NCI-H2227 (cell line): ENCODE measurements around the gene SDK1.
A peak's percentile ranks its signal among the peaks of the same experiment; 100 is the strongest.

Source experiments
- DNase-seq: peaks from one replicate; lab custom pipeline; 2025; ENCODE audit not compliant: unreplicated experiment; lab: John Stamatoyannopoulos, UW

Gene SDK1

DNA sequence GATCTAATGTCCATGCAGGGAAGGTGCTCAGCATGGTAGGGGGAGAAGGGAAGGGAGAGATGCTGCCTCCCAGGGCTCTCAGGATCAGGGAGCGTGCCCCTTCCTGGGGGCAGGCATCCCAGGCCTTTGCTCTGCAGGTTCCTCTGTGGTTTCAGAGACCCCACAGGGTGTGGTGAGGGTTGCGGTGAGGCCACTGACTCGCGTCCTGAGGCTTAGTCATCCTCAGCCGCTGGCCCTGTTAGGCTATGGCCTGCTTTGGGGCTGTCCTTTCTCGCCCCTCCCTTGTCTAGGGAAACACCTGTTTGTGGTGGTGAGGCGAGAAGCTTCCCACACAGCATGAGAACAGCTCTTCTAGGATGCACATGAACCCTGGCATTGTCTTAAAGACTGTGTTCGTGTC, 822.8 kb downstream of the SDK1 start:
- no peak for DNase-seq

DNA sequence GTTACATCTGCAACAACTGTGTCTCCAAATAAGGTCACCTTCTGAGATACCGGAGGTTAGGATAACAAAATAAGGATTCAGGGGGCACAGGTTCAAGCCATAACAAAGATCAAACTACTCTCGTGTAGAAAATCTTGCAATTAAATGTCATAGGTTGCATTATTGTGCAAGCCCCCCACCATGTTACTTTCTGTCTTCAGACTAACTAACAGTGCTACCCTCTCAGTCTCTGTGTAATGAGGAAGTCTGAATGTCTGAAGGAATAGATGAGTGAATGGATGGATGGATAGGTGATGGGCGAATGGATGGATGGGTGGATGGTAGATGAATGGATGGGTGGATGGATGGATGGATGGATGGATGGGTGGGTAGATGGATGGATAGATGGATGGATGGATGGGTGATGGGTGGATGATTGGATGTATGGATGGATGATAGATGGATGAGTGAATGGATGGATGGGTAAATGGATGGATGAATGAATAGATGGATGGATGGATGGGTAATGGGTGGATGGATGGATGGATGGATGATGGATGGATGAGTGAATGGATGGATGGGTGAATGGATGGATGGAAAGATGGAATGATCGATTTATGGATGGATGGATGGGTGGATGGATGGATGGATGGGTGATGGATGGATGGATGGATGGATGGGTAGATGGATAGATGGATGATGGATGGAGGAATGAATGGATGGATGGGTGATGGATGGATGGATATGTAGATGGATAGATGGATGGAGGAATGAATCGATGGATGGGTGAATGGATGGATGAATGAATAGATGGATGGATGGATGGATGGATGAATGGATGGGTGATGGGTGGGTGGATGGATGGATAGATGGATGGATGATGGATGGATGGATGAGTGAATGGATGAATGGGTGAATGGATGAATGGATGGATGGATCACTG, 823.8 kb downstream of the SDK1 start:
- DNase-seq: no peak

DNA sequence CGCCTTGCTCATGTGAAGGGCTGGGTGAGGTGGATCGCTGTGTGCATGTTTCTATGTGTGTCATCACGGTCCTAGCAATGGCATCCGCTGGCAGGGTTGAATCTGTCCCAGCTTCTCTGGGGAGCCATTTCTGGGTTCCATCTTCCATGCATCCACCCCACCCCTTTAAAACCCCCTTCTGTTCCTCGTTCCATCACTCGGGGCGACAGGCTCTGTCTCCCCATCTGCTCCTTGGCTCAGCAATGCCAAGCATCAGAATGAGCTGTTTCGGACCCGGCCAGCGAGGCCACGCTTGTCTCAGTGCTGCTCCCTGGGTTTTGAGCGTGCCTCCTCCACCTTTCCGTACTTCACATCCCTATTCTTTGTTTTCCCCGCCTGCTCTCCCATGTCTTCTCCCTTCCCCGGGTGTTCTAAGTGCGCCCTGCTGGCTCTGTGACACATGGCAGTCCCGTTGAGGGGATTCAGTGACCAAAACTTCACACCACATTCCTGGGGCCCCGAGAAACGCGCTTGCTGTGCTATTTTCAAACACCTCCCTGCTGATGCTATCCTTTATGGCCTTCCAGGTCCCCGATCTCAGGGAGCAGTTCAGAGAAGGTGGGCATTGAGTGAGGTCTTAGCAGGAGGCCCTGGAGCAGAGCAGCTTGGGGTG, 827.0 kb downstream of the SDK1 start:
- DNase-seq: no peak

DNA sequence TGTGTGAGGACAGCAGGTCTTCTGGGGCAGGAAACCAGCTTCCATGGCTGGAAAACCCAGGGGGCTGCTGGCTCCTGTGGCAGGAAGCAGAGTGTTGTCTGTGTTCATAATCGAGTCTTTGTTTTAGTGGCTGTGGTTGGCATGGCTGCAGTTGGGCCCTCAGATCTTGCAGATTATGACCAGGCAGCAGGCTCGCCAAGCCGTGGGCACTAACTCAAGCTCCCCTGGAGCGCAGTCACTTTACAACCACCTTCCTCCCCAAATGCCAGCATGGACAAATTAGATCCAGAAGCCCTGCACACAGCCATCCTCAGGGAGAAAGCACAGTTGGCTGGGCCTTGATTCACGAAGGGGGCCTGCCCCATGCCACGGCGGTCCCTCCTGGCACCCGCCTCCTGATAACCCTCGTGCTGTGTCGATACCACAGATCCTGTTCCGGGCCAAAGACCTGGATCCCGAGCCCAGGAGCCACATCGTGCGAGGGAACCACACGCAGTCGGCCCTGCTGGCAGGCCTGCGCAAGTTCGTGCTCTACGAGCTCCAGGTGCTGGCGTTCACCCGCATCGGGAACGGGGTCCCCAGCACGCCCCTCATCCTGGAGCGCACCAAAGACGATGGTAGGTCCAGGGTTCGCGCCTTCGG, 828.5 kb downstream of the SDK1 start:
- no peak for DNase-seq

DNA sequence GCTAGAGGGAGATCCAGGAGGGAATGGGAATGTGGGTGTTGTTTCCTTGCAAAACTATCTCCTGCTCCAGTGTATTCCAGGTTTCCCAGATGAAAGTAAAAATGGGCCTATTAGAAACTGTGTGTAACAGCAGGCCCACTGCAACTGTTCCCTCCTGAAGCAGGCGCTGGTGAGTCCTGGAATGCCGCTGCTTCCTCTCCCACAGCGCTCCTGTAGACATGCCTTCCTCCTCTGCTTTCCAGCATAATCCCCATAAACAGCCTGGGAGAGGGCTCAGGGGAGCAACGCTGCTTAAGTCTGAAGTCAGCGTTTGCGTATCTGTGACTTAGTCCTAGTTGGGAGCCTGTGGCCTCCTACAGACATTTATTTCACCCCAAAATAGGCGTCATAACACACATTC, 830.0 kb downstream of the SDK1 start:
- DNase-seq: no peak

DNA sequence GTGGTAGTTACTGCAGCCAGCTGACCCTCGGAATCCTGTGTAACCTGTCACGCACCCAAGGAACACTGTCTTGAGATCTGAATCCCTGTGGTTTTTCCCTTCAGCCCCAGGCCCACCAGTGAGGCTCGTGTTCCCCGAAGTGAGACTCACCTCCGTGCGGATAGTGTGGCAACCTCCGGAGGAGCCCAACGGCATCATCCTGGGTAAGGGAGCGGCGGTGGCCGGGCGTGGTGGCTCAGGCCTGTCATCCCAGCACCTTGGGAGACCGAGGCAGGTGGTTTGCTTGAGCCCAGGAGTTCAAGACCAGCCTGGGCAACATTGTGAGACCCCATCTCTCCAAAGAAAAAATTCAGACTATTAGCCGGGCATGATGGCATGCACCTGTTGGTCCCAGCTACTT, 831.2 kb downstream of the SDK1 start:
- DNase-seq: no peak

DNA sequence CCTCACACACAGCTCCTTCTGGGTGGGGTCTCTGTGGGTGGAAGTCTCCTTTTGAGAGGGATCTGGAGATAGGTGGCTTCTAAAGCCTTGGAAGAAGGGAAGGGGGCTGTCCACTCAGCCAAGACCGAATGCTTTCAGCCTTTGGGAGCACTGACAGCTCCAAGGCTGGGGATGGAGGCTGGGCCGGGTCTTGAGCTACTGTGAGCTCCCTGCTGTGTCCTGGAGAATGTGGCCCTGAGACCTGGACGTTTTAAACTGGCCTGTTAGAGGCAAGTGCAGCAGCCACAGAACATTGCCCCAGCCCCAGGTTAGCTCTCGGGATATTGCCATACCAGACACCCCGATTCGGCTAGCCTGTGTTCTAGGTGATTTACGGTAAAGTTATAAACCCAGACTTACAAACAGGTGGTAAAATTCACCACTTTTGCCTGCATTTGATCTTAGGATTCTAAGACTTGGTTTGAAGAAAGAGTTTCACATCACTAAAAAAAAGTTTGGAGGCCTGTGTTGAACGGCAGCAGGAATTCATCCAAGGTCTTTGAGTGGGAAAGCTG, 832.5 kb downstream of the SDK1 start:
- no peak for DNase-seq

DNA sequence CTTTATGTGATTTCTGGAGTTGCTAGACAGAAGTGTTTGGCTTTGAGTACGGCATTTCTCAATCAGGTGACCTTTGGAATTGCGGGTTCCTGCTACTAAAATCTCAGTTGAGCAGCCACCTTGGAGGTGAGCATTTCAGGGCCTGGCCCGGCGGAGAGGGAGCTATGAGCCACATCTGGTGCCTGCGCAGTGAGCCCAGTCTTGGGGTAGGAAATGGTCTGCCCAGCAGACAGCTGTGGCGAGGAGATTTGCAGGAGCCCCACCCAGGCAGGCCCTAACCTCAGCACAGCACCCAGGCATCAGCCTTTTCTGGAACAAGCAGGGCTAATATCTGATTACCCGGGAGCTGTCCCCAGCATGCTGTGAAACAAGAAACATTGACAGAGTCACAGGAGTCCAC, 833.2 kb downstream of the SDK1 start:
- no peak for DNase-seq

DNA sequence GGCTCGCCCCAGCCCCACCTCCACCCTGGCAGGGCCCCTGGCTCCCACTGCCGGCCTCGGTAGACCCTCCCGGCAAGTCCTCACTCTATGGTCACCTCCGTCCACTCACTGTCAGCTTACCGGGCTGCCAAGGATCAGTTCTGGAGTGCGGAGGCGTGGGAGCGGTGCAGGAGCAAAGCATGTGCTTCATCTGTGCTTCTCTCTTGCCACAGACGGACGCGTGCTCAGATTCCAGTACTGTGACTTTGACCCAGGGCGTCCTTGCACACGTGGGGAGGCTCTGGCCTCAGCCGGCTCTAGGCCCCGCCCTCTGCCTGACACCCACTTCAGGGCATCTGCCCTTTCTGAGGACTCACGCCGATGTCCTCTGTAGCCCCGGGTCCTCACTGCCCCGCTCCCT, 833.6 kb downstream of the SDK1 start:
- no peak for DNase-seq

DNA sequence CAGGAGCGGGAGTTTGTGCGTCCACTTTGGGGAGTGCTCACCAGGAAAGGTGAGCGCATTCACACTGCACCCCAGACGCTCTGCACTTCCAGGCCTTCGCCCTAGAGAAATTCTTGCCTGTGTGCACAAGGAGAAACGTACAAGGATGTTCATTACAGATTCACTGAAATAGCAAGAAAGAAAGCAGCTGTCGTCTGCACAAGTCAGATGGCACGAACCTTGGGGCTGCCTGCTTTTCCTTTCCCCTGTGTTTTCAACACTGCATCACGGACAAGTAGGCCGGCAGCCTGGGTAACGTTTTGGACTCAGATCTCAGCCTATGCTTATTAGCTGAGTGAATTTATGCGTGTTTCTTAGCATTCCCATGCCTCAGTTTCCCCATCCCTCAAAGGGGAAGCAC, 834.2 kb downstream of the SDK1 start:
- no peak for DNase-seq

DNA sequence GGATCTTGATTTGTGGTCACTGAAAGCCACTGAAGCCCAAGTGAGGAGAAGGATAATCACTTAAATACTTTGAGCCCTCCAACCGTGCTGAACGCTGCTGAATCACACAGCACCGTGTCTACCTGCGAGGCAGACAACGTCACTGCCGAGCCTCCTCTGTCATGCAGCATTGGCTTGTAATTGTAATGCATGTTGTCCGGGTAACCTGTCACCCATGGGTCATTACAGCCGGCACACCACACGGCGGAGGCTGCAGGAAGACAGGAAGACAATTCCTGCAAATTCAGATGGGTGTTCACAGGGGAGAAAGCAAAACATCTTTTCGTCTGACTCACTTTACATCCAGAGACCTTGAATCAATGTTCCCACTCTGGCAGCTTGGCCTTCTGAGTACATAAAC, 835.0 kb downstream of the SDK1 start:
- DNase-seq: no peak

DNA sequence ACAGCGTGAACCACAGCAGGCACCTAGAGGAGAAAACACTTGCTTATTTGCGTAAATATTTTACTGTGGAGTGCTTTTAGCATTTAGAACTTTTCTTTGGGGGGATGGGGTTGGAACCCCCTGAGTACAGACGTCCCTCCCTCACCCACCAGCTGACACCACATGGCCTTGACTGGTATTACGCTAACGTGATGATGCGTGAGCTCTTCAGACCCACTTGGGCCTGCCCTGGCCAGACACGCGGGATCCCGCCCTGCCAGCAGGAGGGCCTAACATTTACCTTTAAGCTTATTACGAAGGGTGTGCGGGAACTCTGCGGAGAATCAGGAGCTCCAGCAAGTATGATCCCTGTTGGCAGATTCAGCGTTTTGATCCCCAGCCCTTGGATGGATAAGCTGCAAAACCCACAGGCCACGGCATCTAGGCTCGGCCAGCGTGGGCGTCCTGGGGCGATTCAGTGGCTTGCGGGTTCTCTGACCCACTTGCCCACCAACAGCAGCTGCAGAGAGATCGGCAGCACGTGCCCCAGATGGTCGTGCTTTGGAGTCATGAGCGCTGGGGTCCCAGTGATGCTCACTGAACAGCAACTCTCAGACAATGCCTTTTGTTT, 835.6 kb downstream of the SDK1 start:
- peak; percentile 10 for DNase-seq

DNA sequence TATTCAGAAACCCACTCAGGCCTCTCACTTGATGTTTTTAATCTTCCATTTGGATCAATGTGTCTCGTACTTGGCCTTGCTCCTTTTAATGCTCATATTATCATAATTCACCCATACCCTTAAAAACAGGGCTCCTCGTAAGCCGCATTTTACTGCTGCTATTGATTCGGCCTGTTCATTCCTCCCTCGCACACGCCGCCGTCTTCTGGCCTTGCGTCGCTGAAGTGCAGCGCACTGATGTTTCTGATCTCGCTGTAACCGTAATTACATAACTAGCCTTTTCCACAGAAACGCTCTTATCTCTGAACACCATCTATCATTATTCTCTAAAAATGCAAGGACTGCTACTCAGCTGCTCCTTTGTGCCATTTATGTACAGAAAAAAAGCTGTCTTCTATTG, 836.5 kb downstream of the SDK1 start:
- DNase-seq: peak; percentile 61

DNA sequence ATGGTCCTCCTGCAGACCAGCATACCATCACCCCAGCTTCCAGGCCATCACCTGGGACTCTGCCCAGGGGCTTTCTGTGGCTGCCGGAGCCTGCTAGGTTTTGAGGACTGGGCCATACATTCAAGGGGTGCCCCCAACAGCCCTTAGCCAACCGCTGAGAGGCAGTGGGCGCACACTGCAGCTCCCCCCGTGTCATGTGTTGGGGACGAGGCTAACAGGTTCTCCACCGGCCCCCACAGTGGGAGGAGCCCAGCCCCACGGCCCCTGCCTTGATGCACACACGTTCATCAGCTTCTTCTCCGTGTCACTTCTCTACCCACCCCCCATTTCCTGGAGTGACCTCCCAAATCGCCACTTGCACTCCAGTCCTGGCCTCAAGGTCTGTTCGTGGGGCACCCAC, 837.8 kb downstream of the SDK1 start:
- DNase-seq: no peak

DNA sequence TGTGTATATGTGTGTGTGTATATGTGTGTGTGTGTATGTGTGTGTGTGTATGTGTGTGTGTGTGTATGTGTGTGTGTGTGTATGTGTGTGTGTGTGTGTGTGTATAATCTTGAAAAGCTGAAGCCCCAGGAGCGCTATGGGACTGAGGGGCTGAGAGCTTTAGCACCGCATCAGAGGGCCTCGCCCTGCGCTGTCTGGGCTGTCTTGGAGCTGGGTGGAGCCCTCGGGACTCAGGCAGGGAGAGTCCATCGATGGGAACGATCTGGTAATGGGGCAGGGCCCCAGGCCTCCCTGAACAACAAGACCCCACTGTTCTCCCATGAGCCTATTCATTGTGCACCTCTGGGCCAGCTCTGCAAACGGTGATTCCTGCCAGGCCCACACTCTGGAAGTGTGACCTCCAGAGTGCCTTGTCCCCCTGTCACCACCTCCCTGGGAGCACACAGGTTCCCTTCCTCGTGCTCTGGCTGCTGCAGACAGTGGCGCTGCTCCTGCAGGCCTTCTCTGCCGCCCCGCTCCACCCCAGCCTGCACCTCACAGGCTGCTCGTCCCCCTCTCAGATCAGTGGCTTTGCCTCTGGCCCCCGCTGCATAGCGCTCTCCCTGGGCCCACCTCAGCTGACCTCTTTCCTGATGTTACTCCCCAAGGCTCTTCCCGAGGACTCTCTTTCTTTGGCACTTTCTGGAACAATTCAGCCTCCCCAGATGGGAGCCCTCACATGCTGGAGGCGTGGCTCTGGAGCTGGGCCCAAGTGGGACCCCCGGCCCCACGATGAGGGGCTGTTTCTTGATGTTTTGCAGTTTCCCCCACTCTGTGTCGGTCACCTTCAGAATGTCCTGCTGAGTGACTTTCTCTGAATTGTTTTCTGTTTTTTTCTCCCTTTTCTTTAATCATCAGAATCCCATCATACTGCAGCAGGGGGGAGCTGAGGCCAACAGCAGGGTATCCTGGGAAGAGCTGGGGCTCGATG, 838.9 kb downstream of the SDK1 start:
- no peak for DNase-seq

DNA sequence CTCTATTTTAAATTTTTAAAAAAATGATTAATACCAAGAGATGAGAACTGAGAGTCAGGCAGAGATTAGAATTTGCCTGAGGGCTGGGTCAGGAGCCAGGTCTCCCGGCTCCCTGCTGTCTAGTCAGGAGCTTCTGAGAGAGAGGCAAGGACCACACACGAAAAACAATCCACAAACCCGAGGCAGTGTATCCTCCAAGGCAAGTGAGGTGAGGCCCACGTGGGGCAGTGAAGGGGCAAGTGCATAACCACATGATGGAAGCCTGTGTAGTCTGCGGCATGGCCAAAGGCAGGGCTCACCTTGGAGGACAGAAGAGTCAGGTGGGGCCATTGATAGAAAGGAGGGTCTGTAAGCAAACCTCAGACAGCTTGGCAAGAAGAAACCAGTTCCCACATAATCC, 839.9 kb downstream of the SDK1 start:
- no peak for DNase-seq

DNA sequence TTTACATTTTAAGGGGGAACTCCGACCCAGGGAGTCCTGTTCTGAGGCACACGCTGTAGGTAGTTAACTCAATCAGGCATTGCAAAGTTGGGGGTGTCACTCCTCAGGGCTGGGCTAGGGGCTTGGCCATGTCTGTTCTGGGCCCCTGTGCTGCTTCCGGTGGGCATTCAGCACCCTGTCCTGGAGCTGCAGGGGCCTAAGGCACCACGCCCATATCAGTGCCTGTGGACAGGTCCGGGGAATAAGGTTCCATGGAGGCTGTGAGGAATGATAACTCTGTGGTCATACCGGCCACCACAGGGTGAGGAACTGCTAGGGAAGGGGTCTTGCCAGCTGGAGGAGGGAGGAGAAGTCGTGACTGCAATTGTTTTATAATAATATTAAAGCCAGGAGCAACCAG, 842.0 kb downstream of the SDK1 start:
- no peak for DNase-seq

DNA sequence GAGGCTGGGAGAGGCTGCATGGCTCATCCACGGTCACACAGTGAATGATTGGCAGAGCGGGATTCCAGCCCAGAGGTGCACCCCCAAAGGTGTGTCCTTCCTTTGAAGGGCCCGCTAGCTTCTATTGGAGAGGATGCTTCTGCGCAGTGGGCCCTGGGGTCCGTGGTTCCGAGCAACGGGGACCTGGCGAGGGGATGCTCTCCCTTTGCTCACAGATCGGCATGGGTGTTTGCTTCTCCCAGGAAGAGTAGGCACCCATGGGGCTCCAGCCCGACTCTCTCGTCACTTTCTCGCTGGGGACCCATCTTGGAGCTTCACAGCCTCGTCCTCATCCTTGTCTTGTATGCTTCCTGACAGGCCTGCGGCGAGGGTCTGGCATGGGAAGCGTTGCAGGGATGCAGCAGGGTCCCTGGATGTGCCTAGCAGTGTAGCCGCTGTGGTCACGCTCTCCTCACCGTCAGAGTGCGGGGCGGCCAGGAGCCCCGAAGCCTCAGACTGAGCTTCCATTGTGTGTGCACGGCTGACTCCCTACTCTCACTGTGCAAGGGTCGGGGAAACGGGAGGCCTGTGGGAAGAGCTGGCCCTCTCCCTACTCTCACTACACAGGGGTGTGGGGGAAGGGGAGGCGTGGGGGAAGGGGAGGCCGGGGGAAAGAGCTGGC, 842.6 kb downstream of the SDK1 start:
- DNase-seq: no peak

DNA sequence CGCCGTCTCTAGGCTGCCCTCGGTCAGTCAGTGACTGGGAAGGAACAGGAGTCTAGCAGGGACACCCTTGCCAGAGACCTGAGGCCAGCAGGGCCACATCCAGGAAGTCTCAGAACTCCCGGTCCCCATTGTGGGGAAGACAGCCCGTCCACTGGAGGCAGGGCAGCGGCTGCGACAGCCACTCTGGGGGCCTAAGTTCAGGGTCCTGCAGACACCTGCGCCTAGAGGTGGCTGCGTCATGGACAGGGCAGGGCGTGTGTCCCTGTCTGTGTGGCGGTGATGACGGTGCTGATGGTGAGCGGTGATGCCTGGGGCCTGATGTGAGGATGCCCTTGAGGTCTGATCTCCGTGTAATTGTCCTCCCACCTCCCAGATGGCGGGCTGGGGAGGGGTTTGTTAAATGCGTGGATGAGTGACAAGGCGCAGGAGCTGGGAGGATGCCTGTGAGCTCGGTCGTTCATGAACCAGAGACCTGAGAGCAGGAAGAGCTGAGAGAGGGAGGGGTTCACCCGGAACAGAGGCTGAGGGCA, 843.2 kb downstream of the SDK1 start:
- DNase-seq: peak; percentile 64
